Ectodermal cell (in vitro differentiated cells): Measurements from ENCODE around the gene SDHB.
"Not testable (repeated sequence)": the region's sequence is repeated elsewhere in the genome, so short reads cannot be mapped to it uniquely, and the experiment has no call there.

ENCODE experiments used
- H3K27ac ChIP-seq: 2 replicates; pipeline ENCODE4 v1.7.0; 2013; ENCODE audit warnings: mild to moderate bottlenecking, low read depth, low read length; ENCODE audit not compliant: insufficient read depth, poor library complexity, severe bottlenecking
- H3K27me3 ChIP-seq: 2 replicates; pipeline ENCODE4 v1.7.0; 2013; ENCODE audit warnings: mild to moderate bottlenecking, low read length; ENCODE audit not compliant: insufficient read depth, control insufficient read depth, poor library complexity, severe bottlenecking
- H3K36me3 ChIP-seq: one replicate; pipeline ENCODE4 v1.7.0; 2013; ENCODE audit warnings: low read length; ENCODE audit not compliant: control insufficient read depth, insufficient read depth
- H3K4me1 ChIP-seq: one replicate; pipeline ENCODE4 v1.7.0; 2013; ENCODE audit warnings: low read length; ENCODE audit not compliant: control insufficient read depth, insufficient read depth
- H3K4me3 ChIP-seq: 2 replicates; pipeline ENCODE4 v1.7.0; 2013; ENCODE audit warnings: low read depth, low read length, control low read depth; ENCODE audit not compliant: insufficient read depth
- H3K9me3 ChIP-seq: 2 replicates; pipeline ENCODE4 v1.7.0; 2013; ENCODE audit warnings: mild to moderate bottlenecking, low read length, moderate library complexity; ENCODE audit not compliant: control insufficient read depth
- WGBS, 2 experiments: methylation state at CpG; one replicate each; pipeline ENCODE4 v1.1.7; 2013; ENCODE audit warnings: missing lambda C conversion rate in 2 of 2; 5-methylcytosine and 5-hydroxymethylcytosine counted together

Gene SDHB

GRCh38 chr1:17075470-17076255, 21.8 kb upstream of the SDHB start:
- Histone ChIP-seq H3K4me3 (no peak overlapping the region), H3K36me3 (no peaks in the 10 kb centered on the region), H3K27ac (no peak overlapping the region), H3K27me3 (no peaks in the 10 kb centered on the region), H3K4me1 (no peaks in the 10 kb centered on the region), H3K9me3 (no peaks in the 10 kb centered on the region)
- 64 to 65% methylated on average over 17 of the region's 17 CpGs for WGBS, 2 experiments

DNA sequence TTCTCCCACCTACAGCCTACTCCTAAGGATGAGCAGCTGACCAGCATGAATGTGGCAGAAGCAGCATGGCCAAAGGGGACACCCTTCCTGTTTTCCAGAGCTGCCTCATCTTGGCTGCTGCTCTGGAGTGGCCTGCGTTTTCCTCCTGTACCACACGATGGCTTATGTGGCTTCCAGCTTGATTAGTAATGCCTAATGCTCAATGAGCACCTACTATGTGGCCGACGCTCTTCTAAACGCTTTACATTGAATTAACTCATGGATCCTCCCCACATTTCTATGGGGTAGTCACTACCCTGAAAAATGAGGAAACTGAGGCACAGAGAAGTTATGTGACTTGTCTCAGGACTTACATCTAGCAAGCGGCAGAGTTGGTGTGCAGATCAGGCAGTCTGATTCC, 18.0 kb upstream of the SDHB start:
- Histone ChIP-seq H3K4me1 (no peaks in the 10 kb centered on the region), H3K36me3 (no peaks in the 10 kb centered on the region), H3K27me3 (no peaks in the 10 kb centered on the region), H3K9me3 (no peaks in the 10 kb centered on the region), H3K4me3 (no peak overlapping the region), H3K27ac (no peak overlapping the region)
- 77 to 79% methylated on average over 6 of the region's 6 CpGs for WGBS, 2 experiments

- Histone ChIP-seq H3K36me3 (no peaks in the 10 kb centered on the region), H3K27me3 (no peaks in the 10 kb centered on the region), H3K27ac (no peak overlapping the region), H3K4me1 (no peaks in the 10 kb centered on the region), H3K9me3 (no peaks in the 10 kb centered on the region), H3K4me3 (no peak overlapping the region)
- WGBS, 2 experiments = 79 to 86% methylated on average over 10 of the region's 10 CpGs
Measured at GRCh38 chr1:17070163-17070525, 16.3 kb upstream of the SDHB start.

DNA sequence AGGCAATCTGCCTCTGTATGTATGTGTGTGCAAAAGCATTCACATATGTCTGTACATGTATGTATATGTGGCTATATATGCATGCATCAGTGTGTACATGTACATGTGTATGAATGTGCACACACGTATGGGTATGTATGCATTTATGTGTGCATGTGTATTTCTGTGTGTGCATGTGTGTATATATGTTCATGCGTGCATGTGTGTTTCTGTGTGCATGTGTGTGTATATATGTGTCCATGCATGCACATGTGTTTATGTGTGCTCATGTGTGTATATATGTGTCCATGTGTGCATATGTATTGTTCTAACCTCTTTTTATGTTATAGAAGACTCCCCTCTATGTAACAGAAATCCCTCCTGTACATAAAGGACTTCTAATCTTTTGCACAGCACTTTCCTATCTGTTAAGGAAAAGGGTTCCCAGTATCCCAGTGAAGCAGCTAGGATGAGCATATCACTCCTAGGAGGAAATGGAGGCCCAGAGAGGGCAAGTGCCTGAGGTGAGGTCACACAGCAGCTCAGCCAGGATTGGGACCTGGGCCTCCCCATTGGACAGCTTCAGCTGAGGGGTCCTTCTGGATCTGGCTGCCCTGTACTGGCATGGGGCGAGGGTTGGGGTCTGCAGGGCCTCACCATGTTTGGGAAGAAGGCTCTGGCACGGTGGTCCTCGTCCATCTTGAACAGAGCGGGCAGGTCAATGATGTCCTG, 15.8 kb upstream of the SDHB start:
- Histone ChIP-seq H3K4me1 (no peaks in the 10 kb centered on the region), H3K4me3 (no peak overlapping the region), H3K36me3 (no peaks in the 10 kb centered on the region), H3K9me3 (no peaks in the 10 kb centered on the region), H3K27ac (no peak overlapping the region), H3K27me3 (no peaks in the 10 kb centered on the region)
- 84 to 86% methylated on average over 6 of the region's 6 CpGs for WGBS, 2 experiments

DNA sequence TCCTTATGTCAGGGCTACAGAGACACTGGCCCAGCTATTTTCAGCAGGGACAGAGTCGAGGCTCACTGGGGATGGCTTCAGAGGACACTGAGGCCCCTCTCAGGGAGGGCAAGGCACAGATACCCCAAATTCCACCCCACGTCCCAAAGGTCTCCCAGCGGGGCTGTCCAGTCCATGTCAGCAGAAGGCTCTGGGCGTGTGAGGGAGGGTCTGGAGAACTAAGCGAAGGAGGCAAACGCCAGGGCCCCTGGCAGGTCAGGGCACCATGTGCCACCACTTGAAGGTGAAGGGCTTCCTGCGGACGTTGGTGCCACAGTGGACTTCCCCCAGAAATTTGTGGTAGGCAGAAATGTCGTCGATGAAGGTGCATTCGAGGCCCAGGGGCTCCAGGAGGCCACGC, 15.0 kb upstream of the SDHB start:
- Histone ChIP-seq H3K4me3 (no peak overlapping the region), H3K27ac (no peak overlapping the region), H3K4me1 (no peaks in the 10 kb centered on the region), H3K27me3 (no peaks in the 10 kb centered on the region), H3K36me3 (no peaks in the 10 kb centered on the region), H3K9me3 (no peaks in the 10 kb centered on the region)
- 77% methylated on average over 12 of the region's 12 CpGs for WGBS, 2 experiments

DNA sequence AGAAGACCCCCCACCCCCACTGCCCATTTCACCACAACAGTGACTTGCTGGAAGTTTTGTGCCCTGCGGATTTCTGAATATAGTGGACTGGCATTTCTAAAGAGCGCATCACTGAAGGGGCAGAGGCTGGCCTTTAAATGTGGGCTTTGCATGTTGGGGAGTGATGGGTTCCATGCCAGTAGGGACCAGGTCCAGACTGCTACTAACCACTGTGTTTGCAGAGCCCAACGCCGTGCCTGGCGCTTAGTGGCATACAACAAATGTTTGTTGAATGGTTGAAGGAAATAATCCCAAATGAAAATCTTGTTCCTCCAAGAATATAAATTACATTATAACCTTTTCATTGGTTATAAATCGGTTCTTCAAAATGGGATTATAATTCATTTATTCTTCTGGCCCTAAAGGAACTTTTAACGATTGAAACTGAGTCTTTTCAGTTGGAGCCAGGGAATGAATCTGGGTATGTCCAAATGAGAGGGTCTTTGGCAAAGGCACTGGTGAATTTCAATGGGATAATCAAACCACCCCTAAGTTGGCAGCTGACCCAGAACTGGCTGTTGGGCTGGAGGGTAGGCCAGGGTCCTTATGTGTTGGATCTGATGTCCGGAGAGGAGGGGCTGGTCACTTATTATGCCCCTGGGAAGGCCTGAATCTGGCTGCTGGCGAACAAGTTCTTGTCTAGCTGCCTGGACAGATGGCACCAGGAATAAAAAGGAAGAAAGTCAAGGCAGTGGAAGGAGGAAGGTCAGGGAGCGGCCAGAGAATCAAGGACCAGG, 13.8 kb upstream of the SDHB start:
- Histone ChIP-seq H3K36me3 (no peaks in the 10 kb centered on the region), H3K4me3 (no peak overlapping the region), H3K27me3 (no peaks in the 10 kb centered on the region), H3K9me3 (no peaks in the 10 kb centered on the region), H3K4me1 (no peaks in the 10 kb centered on the region), H3K27ac (no peak overlapping the region)
- whole genome bisulfite sequencing, 2 experiments = 81 to 83% methylated on average over 6 to 9 of the region's 10 CpGs

GRCh38 chr1:17067069-17067426, 13.2 kb upstream of the SDHB start:
- Histone ChIP-seq H3K4me3 (no peak overlapping the region), H3K4me1 (no peaks in the 10 kb centered on the region), H3K27ac (no peak overlapping the region), H3K9me3 (no peaks in the 10 kb centered on the region), H3K27me3 (no peaks in the 10 kb centered on the region), H3K36me3 (no peaks in the 10 kb centered on the region)
- WGBS, 2 experiments = 87 to 89% methylated on average over 3 of the region's 3 CpGs

GRCh38 chr1:17066361-17067068, 12.7 kb upstream of the SDHB start:
- WGBS, 2 experiments = 90 to 92% methylated on average over 11 of the region's 11 CpGs
- Histone ChIP-seq H3K36me3 (no peaks in the 10 kb centered on the region), H3K27ac (no peak overlapping the region), H3K4me1 (no peaks in the 10 kb centered on the region), H3K27me3 (no peaks in the 10 kb centered on the region), H3K4me3 (no peak overlapping the region), H3K9me3 (no peaks in the 10 kb centered on the region)

DNA sequence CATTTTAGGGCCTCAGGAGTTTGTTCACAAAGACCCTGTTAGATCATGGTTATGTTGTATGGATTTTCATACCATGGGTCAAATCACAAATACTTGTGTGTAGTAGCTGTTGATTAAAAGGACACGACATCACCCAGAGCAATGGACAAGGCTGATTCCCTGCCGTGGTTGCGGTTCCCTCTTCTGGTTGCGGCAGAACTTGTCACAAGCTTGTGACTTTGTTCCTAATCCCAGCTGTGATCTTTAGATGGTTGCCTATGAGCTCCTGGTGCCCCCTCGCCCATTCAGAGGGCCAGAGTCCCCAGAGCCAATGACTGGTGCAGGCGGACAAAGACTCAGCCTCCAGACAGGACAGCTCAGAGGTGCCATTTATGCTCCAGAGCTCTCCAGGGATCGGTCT, 11.8 kb upstream of the SDHB start:
- no peak overlapping the region for H3K4me3 ChIP-seq
- no peaks in the 10 kb centered on the region for H3K9me3 ChIP-seq
- H3K36me3 ChIP-seq = no peaks in the 10 kb centered on the region
- 77 to 80% methylated on average over 7 of the region's 7 CpGs for WGBS, 2 experiments
- no peak overlapping the region for H3K27ac ChIP-seq
- peaks cover under 1% of the 10 kb centered on the region for H3K4me1 ChIP-seq
- H3K27me3 ChIP-seq = no peaks in the 10 kb centered on the region

GRCh38 chr1:17062751-17063150, 8.9 kb upstream of the SDHB start:
- 79% methylated on average over 7 of the region's 7 CpGs for WGBS, 2 experiments

More at GRCh38 chr1:17062751-17063150, 8.9 kb upstream of the SDHB start:
- H3K4me3 ChIP-seq, H3K27ac ChIP-seq, H3K9me3 ChIP-seq, H3K27me3 ChIP-seq, H3K36me3 ChIP-seq: not testable (repeated sequence)
- H3K4me1 ChIP-seq = peaks cover 11% of the 10 kb centered on the region
